Testis (tissue), 2 donors: ENCODE measurements around the gene UCK1.

Experiments
- POLR2A ChIP-seq: fragments of 450-650 bp; IDR thresholded peaks from one replicate; pipeline ENCODE4 v1.6.1; 2017; ENCODE audit warnings: antibody characterized with exemption, mild to moderate bottlenecking, moderate library complexity
- TF ChIP-seq, protein P1 (sequence below), 3 experiments: fragments of 450-650 bp in 2 of 3; fragments of 200-600 bp in 1 of 3; sonication (generic) in 1 of 3; IDR thresholded peaks; one replicate each; pipeline ENCODE4 v1.5.1; 2016 to 2019; ENCODE audit warnings: antibody characterized with exemption in 3 of 3, mild to moderate bottlenecking in 2 of 3, moderate library complexity in 1 of 3

- TF ChIP-seq, protein P1, sequence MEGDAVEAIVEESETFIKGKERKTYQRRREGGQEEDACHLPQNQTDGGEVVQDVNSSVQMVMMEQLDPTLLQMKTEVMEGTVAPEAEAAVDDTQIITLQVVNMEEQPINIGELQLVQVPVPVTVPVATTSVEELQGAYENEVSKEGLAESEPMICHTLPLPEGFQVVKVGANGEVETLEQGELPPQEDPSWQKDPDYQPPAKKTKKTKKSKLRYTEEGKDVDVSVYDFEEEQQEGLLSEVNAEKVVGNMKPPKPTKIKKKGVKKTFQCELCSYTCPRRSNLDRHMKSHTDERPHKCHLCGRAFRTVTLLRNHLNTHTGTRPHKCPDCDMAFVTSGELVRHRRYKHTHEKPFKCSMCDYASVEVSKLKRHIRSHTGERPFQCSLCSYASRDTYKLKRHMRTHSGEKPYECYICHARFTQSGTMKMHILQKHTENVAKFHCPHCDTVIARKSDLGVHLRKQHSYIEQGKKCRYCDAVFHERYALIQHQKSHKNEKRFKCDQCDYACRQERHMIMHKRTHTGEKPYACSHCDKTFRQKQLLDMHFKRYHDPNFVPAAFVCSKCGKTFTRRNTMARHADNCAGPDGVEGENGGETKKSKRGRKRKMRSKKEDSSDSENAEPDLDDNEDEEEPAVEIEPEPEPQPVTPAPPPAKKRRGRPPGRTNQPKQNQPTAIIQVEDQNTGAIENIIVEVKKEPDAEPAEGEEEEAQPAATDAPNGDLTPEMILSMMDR (IDR thresholded peaks at IDR 0.05): no peak
- TF ChIP-seq POLR2A: no peak
Observed at GRCh38 chr9:131565369-131565768, 34.3 kb upstream of the UCK1 start.
